HG03066 (cell line): Measurements from ENCODE around the gene KRT39.
"Not testable (repeated sequence)": the region's sequence is repeated elsewhere in the genome, so short reads cannot be mapped to it uniquely, and the experiment has no call there.

Experiments used
- ATAC-seq: cut with Tn5 transposase; IDR thresholded peaks from one replicate; pipeline ENCODE4 v1.9.1; 2021; ENCODE audit warnings: low read depth; ENCODE audit not compliant: unreplicated experiment

The KRT39 gene

DNA sequence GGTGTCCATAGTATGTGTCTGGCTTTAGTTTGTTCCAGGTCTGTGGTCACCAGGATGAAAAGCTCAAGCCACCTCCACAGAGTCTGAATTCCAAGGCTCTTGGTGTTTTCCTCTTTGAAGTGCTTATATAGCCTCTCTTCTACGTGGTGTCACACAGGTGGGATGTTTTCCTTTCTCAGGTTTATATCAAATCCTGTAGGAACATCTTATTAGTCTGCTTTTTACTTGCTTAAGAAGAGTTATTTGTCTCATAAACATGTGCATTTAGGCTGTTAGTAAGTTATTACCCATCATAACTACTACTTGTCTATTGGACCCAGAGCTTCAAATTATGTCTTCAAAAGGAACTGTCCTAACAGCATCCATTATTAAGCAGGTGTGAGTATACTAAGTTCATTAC lies at the start of gene KRT39:
TSS of gene KRT39 (minus strand) at position 101 of the 400 bp plus-strand sequence. CDS start at position 9, 92 bp downstream.
- no peak for ATAC-seq

DNA sequence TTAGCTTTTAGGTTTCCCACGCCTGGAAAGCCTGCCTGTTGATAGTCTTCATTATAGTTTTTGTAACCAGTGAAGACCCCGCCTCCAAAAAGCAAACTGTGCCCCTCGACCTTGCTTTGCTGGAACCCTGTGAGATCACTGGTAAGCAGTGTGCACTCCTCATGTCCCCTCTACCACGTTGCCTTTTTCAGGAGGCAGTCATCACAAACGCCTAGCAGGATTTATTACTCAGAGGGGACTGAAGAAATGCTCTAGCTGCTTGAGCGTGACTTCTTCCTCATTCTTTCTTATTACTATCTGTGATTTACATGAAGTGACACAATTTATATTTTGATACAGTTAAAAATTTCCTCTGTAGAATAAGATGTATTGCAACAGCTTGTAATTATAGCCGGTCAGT lies 48.7 kb upstream of the KRT39 start:
- no peak for ATAC-seq

DNA sequence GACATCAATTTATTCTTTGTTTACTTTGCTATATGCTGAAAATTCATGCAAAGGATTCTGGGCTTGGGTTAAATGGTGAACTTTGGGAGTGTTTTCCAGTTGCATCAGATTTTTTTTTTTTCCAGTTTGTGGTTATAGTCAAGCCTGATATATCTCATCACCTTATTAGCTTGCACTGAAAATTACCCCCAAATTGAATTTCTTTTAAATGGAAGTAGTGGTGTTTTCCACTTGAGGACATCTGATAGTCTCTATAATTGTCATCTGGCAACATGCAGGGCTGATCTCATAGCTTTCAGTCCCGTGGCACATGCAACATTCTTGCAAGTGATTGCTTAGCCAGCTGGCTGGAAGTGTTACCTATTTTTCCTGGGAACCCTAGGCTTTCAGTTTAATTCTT lies 46.9 kb upstream of the KRT39 start:
- no peak for ATAC-seq

DNA sequence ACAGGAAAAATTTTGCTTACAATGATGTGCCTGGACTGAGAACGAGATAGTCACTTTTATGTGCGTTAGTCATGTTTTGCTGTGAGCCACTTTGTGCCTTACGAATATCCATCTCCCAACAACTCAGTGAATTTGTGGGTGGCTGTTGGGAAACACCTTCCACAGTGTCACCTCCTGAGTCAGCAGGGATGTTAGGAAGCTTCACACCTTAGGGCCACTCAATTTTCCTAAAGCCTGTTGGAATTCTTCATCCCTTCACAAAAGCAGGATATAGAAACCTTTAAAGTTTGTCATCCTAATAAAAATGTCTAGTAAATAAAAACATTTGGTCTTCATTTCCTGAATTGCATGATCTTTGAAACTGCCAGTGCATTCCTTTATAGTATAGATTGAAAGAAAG lies 46.4 kb upstream of the KRT39 start:
- ATAC-seq: no peak

DNA sequence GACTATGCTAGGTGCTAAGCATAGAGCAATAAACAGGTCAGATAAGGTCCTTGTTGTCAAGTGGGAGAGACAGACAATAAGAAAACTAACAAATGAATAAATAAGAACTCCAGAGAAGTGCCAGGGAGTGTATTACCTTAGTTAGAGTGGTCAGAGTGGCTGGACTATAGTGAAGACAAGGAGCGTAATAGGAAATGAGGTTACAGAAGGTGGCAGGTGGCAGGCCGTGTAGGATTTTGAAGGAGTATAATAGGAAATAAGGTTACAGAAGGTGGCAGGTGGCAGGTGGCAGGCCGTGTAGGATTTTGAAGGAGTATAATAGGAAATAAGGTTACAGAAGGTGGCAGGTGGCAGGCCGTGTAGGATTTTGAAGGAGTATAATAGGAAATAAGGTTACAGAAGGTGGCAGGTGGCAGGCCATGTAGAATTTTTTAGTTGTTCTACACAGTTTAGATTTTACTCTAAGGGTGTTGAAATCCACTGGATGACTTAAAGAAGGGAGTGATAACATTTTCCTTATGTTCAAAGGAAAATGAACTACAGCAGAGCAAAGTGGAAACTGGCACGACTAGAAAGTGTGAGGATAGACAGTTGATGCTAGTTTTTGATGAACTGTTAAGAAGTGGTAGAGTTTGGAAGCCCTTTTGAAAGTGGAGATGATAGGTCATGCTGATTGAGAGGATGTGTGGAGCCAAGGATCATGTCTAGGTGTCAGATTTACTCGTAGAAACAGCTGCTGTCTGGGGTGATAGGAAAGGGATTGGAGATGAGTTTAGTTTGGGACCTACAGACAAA lies 45.8 kb upstream of the KRT39 start:
- ATAC-seq: no peak

DNA sequence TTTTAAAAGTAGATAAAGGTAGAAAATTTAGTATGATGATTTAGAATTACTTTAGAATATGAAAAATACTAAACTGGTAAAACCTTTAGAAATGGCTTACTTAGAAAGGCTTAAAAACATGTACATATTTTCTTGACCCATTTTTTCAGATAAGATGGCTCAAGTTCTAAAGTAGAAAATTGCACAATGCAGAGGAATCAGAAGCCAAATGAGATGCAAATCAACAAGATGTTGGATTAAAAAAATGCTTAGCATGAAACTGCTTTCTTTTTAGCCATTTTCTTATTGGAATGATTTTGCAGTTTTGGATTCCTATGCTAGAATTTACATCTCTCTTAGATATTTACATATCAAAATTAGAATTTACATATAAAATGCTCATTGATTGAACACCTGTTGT lies 43.7 kb upstream of the KRT39 start:
- no peak for ATAC-seq

DNA sequence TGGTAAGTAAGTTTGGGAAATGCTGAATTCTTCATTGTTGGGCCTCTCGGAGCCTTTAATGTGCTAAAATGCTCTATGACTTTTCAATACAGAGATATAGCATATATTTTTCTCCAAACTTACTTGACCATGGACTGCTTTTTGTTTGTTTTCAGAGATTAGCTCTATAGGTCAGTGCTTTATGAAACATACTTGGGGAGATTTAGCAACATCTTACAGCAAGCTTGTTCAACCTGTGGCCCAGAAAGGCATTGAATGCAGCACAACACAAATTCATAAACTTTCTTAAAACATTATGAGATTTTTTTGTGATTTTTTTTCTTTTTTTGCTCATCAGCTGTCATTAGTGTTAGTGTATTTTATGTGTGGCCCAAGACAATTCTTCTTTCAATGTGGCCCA lies 43.2 kb upstream of the KRT39 start:
- no peak for ATAC-seq

DNA sequence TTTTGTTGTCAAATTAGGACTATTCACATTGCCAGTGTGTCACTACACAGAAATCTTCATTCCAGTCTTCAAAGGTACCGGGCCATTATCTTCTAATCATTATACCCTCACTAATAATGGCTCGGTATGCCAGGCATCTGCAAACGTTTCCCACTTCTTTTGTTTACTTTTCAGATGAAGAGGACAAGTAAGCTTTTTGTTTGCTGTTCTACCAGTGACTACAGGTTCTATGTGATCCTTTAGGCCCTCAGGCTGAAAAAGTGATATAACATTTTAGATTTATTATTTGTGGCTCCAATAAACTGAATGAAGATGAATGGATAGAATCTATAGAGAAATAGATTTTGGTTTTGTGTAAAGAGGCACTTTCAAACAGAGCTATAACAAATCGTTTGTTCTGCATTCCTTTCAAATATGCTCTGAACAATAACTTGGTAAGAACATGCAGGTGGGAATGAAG lies 42.6 kb upstream of the KRT39 start:
- no peak for ATAC-seq

DNA sequence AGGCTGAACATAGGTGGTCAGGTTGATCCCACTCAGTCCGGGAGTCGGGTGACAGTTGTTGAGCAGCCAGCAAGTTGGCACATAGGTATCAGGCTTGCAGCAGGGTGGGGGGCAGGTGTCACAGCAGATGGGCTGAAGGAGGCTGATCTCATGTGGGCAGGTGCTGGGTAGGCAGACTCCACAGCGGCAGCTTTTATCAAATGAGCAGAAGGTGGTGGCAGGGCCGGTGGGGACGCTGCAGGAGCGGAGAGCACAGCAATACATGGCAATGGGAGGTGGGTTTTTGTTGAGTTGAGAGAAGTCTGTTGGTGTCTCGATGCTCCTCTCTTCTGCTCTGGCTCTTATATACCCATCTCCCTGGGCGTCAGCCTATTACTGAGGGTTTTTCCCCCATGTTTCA lies 42.1 kb upstream of the KRT39 start, which contains the start of gene KRTAP3-1:
TSS of gene KRTAP3-1 (minus strand) at position 318 of the 400 bp plus-strand sequence. CDS start at position 264, 54 bp downstream.
- ATAC-seq: no peak

DNA sequence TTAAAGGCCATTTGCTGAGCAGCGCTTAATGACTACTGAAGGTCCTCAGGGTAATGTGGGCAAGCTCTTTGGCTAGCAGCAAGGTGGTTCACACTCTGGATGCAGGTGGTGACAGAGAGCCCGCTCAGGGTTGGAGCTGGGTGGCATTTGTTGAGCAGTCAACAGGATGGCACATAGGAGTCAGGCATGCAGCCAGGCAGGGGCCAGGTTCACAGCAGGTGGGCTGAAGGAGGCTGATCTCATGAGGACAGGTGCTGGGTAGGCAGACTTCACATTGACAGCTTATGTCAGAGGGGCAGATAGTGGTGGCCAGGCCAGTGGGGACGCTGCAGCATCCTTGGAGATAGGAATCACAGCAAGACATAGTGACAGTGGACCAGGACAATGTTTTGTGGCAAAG lies 37.6 kb upstream of the KRT39 start:
- no peak for ATAC-seq

DNA sequence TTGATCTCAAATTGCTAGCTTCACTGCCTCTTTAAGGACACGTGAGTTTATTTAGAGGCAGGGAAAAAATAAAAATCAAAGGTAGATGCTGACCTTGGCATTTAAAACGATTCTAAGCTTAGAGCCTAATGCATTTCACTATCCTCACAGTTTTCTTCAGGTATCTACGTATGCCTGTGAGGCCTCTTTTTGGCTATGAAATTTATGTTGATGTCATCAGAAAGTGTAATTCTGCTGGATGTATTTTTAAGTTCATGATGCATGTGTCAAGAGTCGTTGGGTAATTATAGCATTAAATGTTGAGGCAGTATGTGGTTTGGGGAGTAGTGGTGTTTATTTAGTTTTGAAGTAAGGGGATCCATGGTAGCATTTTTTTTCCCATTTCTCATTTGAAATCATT lies 37.2 kb upstream of the KRT39 start:
- no peak for ATAC-seq

DNA sequence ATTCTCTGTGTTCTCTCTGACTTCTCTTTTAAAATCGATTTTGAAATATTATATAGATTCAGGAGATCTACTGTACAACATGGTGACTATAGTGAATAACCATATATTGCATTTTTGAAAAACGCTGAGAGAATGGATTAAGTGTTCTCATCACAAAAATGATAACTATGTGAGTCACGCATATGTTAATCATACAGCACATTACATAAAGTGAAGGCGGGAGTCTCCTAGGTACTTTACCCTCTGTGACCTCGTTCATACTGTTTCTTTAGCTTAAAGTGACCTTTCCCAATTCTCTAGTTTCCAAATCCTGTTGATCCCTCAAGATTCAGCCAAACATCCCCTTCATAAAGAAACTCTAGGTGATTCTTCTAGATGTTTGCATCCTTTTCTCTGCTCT lies 36.1 kb upstream of the KRT39 start:
- no peak for ATAC-seq

DNA sequence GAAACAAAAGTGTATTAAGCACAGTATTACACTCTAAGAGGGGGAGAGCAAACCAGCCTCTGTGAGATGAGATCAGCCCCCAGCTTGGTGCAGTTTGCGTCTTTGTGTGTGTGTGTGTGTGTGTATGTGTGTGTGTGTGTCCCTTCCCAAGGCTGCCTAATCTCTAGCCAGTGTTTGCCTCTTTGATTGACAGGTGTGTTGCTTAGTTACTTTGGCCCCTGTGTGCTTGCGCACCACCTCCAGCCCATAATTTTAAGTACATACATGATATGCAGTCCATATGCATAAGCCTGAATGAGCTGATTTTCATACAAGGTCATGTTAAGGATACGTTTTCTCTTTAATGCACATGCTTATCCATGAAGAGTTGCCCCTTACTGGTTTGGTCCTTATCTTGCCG lies 35.0 kb upstream of the KRT39 start:
- ATAC-seq: no peak

DNA sequence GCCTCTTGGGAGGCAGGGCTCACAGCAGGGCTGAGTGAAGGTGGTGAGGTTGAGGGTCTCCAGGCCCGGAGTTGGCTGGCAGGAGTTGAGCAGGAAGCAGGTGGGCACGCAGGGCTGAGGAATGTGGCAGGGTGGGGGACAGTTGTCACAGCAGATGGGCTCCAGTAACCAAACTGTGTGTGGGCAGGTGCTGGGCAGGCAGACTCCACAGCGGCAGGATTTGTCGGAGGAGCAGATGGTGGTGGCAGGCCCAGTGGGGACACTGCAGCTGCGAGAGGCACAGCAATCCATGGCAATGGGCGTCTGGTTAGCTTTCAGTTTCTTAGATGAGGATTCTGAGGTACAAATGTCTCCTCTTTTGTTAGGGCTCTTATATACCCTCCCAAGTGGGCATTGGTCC lies 32.8 kb upstream of the KRT39 start, which contains the start of gene KRTAP3-2:
TSS of gene KRTAP3-2 (minus strand) at position 344 of the 400 bp plus-strand sequence. CDS start at position 291, 53 bp downstream.
- ATAC-seq: not testable (repeated sequence)

DNA sequence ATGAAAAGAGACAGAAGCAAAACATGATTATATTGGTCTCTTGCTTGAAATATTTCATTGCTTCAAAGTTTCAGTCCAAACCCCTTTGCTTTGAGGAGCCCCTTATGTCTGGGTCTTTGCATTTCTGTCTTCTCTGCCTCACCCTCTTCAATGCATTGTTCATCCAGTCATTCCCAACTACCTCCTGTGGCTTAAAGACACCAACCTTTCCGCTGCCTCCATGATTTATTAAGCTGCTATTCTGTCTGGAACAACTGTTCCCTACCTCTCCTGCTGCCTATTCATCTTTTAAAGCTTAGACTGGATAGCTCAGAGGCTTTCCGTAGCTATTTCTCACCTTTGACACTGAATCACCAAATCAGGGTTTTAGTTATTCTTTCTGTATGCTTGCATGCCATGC lies 30.6 kb upstream of the KRT39 start:
- no peak for ATAC-seq

DNA sequence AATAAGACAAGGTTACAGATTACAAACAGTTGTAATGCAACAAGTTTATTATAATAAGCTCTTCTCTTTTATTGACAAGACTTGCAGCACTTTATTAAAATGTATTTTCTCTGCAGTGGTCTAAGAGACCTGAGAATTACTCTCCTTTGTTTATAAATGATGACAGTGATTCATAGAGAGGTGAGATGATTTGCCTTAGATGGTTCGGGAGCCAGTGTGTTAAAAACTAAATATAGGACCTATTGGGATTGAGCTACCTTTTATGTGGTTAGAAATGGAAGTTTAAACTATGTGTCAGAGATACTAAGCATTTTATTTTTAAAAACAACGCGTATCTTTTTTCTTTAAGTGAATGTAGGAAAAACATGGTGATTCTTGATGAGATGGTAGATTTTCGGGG lies 30.1 kb upstream of the KRT39 start:
- no peak for ATAC-seq

DNA sequence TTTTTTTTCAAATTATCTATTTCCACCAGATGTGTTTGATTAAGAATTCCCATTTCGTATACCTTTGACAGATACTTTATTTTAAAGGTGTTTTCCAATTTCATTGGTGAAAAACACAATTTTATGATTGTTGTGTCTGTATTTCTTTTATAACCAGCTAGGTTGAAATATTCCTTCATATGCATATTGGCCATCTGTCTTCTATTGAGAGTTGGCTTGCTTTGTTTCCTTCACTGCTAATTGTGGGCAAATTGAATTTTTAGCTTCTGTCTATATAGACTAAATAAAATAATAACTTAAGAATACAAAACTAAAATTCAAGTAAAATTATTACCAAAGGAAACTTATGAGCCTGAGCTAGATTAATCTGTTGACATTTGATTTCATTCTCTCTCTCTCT lies 28.4 kb upstream of the KRT39 start:
- no peak for ATAC-seq

DNA sequence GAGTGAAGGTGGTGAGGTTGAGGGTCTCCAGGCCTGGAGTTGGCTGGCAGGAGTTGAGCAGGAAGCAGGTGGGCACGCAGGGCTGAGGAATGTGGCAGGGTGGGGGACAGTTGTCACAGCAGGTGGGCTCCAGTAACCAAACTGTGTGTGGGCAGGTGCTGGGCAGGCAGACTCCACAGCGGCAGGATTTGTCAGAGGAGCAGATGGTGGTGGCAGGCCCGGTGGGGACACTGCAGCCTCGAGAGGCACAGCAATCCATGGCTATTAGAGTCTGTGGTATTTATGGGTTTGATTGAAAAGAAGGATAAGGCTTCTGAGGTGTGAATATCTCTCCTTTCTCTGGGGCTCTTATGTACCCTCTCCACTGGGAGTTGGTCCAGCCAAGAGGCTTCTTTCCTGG lies 27.1 kb upstream of the KRT39 start, which contains the start of gene KRTAP3-3:
TSS of gene KRTAP3-3 (minus strand) at position 326 of the 400 bp plus-strand sequence. CDS start at position 259, 67 bp downstream.
- ATAC-seq: no peak

DNA sequence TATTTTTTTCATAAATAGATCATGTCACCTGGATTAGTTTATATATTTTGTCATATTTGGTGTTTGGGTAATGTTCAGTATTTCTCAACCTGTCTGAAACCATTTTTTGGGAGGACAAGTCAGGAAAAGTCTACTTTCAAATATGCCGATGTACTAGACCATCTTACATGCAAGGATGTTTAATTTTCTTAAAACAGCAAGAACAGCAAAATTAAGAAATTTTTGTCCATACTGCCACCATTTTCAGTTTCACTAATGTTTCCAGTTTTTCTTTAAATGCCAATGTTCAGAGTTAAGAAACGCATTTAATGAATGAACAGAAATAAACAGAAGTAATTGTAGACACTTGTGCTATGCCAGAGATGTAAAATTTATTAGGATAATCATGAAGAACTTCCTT lies 26.3 kb upstream of the KRT39 start:
- no peak for ATAC-seq

DNA sequence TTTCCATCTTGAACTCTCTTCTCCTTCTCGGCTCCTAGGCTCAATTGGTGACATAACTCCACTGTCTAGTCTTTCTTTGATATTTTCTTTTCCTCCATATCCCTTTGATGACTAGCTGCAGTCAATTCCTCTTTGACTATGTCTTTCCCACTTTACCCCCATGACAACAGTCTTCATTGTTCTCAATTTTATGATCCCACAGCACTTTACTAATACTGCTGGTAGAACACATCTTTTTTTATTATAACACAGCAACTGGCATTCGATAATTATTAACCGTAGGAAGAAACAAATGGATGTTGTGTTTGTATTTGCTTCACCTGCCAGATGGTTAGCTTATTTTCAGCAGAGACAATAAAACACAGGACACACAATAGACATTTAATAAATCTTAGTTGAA lies 25.9 kb upstream of the KRT39 start:
- no peak for ATAC-seq

DNA sequence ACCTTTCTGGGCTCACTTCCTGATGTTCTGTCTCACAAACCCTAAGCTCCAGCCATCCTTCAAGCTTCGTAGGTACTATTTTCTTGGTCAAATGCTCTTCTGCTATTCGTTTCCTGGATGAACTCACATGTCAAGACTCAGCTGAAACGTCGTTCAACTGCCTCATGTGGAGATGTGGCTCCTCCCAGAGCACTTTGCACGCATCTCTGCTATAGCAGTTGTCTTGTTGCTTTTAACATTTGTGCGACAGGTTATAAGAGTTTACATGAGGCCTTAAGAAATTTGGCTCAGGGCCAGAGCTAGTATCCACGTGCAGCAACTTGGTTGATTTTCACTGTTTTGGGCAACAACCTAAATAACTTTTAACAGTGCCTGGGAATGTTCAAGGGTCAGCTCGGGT lies 20.2 kb upstream of the KRT39 start:
- ATAC-seq: no peak

DNA sequence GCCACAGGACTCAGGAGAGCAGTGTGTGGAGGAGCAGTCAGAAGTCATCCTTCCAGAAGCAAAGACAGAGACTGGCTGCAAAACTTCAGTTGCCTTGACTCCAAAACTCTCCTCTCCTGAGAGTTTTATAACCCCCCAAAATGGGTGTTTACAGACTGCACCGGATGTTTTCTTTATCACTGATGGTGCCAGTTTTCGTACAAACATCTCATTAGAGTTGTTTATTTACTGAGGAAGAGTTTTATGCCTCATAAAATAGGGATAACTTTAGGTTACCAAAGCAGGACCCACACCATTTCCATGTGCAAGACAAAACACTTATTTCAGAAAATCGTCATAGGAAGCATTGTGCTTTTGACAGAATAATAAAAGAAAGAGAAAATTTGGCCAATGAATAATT lies 17.5 kb upstream of the KRT39 start, which contains the start of gene KRT40:
TSS of gene KRT40 (minus strand) at position 101 of the 400 bp plus-strand sequence. CDS start at position 48, 53 bp downstream.
- ATAC-seq: no peak
